ENCODE data around the gene INSL3. TPM values are rescaled to one million over a fixed set of nuclear protein-coding genes. Genes with fewer than 3 reads are reported as not detected.
A peak's percentile ranks its signal among the peaks of the same experiment; 100 is the strongest.

Gene INSL3
- total and polyA plus RNA-seq, 2 of the 8 experiments (the other 6 are each of a cell fraction or from before 2014, with no cell fraction given): 0.41 to 1.5 TPM

DNA sequence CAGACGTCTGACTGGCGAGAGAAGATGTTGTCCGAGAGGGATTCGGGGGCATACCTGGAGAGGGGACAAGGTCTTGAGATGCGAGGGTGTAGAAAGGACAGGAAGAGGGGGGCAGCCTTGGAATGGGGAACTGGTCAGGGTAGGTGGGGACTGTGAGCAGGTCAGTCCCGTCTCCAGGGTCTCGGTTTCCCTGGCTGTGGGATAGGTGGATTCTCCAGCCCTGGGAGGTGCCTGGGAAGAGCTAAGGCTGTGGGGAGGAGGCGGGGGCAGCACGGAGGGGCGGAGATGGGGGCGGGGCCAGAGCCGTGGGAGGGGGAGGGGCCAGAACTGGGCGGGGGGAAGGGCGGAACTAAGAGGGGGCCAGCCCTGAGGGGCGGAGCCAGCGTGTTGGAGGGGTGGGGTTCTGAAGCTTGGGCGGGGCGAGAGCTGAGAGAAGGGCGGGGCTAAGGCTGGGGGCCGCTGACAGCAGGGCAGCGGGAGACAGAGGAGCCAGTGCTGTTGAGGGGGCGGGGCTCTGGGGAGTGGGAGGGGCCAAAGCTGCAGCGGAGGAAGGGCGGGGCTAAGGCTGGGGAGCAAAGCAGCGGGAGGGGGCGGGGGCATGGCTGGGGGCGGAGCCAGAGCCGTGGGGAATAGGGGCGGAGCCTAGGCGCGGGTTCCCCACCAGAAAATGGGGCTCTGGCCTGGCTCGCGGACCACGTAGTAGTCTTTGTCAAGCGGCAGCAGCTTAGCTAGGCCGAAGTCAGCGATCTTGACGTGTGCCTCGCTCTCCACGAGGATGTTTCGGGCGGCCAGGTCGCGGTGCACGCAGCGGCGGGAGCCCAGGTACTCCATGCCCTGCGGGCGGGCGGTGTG lies 9.5 kb upstream of the INSL3 start (continued):
- TF ChIP-seq, protein P1, sequence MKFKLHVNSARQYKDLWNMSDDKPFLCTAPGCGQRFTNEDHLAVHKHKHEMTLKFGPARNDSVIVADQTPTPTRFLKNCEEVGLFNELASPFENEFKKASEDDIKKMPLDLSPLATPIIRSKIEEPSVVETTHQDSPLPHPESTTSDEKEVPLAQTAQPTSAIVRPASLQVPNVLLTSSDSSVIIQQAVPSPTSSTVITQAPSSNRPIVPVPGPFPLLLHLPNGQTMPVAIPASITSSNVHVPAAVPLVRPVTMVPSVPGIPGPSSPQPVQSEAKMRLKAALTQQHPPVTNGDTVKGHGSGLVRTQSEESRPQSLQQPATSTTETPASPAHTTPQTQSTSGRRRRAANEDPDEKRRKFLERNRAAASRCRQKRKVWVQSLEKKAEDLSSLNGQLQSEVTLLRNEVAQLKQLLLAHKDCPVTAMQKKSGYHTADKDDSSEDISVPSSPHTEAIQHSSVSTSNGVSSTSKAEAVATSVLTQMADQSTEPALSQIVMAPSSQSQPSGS (IDR thresholded peaks at IDR 0.05; ENCODE audit: low read length): no peak
- TF ChIP-seq TAF7 (optimal IDR thresholded peaks at IDR 0.05; ENCODE audit: borderline replicate concordance, low read depth, low read length): no peak
- no peak for TF ChIP-seq KDM1A (IDR thresholded peaks at IDR 0.05; ENCODE audit: borderline replicate concordance, low read length)
- 0 out of 2 replicates have a peak, but pooled peaks have one; percentile 5 for TF ChIP-seq RBBP5 (IDR thresholded peaks at IDR 0.05; ENCODE audit: borderline replicate concordance, low read depth, low read length)
- TF ChIP-seq HDAC2 (IDR thresholded peaks at IDR 0.05; ENCODE audit: borderline replicate concordance in 1 of 2, low read depth in 2 of 2, low read length in 2 of 2): no peak
- no peak for TF ChIP-seq SUZ12 (IDR thresholded peaks at IDR 0.05; ENCODE audit: low read length)
- TF ChIP-seq SAP30 (IDR thresholded peaks at IDR 0.05; ENCODE audit: insufficient read depth, insufficient replicate concordance, low read length): no peak
- no peak for TF ChIP-seq CHD1 (IDR thresholded peaks at IDR 0.05; ENCODE audit: low read depth, low read length)
- TF ChIP-seq KDM5A (IDR thresholded peaks at IDR 0.05; ENCODE audit: low read length): no peak
- TF ChIP-seq, protein P2, sequence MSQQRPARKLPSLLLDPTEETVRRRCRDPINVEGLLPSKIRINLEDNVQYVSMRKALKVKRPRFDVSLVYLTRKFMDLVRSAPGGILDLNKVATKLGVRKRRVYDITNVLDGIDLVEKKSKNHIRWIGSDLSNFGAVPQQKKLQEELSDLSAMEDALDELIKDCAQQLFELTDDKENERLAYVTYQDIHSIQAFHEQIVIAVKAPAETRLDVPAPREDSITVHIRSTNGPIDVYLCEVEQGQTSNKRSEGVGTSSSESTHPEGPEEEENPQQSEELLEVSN (IDR thresholded peaks at IDR 0.05): no peak; the same call in 1 of the 2 replicates
- no peak for TF ChIP-seq SRF (IDR thresholded peaks at IDR 0.05; ENCODE audit: low read depth, low read length)
- 0 out of 2 replicates have a peak, but pooled peaks have one; percentile 52 for TF ChIP-seq BACH1 (IDR thresholded peaks at IDR 0.05; ENCODE audit: low read length)
- TF ChIP-seq RNF2 (IDR thresholded peaks at IDR 0.05; ENCODE audit: borderline replicate concordance, low read depth, low read length, missing control alignments, poor library complexity, severe bottlenecking): no peak
- TF ChIP-seq EGR1 (IDR thresholded peaks at IDR 0.05; ENCODE audit: borderline replicate concordance, low read depth, low read length): no peak
- no peak for TF ChIP-seq RFX5 (IDR thresholded peaks at IDR 0.05; ENCODE audit: borderline replicate concordance, low read depth, low read length)
- no peak for TF ChIP-seq RXRA (IDR thresholded peaks at IDR 0.05; ENCODE audit: insufficient read depth, low read depth, low read length)
- TF ChIP-seq TCF12 (IDR thresholded peaks at IDR 0.05; ENCODE audit: low read depth, low read length): no peak
- TF ChIP-seq KDM4A (IDR thresholded peaks at IDR 0.05; ENCODE audit: low read depth, low read length, severe bottlenecking): peak; percentile 27
- no peak for TF ChIP-seq CEBPB (IDR thresholded peaks at IDR 0.05; ENCODE audit: low read depth, low read length)

Measured in H1 (cell line).